ENCODE measurements around the gene FBXL4.

DNA sequence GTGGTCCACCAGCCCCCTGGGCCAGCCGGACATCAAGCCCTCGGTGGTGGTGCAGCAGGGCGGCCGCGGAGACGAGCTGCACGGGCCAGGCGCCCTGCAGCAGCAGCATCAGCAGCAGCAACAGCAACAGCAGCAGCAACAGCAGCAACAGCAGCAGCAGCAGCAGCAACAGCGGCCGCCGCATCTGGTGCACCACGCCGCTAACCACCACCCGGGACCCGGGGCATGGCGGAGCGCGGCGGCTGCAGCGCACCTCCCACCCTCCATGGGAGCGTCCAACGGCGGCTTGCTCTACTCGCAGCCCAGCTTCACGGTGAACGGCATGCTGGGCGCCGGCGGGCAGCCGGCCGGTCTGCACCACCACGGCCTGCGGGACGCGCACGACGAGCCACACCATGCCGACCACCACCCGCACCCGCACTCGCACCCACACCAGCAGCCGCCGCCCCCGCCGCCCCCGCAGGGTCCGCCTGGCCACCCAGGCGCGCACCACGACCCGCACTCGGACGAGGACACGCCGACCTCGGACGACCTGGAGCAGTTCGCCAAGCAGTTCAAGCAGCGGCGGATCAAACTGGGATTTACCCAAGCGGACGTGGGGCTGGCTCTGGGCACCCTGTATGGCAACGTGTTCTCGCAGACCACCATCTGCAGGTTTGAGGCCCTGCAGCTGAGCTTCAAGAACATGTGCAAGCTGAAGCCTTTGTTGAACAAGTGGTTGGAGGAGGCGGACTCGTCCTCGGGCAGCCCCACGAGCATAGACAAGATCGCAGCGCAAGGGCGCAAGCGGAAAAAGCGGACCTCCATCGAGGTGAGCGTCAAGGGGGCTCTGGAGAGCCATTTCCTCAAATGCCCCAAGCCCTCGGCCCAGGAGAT is 112.4 kb downstream of the FBXL4 start:
- peak; percentile 90 for TF ChIP-seq EZH2 (IDR thresholded peaks at IDR 0.05; ENCODE audit: borderline replicate concordance)
- TF ChIP-seq, protein P1, sequence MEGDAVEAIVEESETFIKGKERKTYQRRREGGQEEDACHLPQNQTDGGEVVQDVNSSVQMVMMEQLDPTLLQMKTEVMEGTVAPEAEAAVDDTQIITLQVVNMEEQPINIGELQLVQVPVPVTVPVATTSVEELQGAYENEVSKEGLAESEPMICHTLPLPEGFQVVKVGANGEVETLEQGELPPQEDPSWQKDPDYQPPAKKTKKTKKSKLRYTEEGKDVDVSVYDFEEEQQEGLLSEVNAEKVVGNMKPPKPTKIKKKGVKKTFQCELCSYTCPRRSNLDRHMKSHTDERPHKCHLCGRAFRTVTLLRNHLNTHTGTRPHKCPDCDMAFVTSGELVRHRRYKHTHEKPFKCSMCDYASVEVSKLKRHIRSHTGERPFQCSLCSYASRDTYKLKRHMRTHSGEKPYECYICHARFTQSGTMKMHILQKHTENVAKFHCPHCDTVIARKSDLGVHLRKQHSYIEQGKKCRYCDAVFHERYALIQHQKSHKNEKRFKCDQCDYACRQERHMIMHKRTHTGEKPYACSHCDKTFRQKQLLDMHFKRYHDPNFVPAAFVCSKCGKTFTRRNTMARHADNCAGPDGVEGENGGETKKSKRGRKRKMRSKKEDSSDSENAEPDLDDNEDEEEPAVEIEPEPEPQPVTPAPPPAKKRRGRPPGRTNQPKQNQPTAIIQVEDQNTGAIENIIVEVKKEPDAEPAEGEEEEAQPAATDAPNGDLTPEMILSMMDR (IDR thresholded peaks at IDR 0.05; ENCODE audit: poor library complexity) = no peak
- peak; percentile 68 for TF ChIP-seq EZH2phosphoT487 (IDR thresholded peaks at IDR 0.05; ENCODE audit: low read depth, severe bottlenecking, unreplicated experiment)

Data from hepatocyte (in vitro differentiated cells).